Stomach (tissue), 9 donors: ENCODE results near the gene PAK5. TPM values are rescaled to one million over a fixed set of nuclear protein-coding genes. Genes with fewer than 3 reads are reported as not detected.
A peak's percentile ranks its signal among the peaks of the same experiment; 100 is the strongest.

Experiments used
- DNase-seq, 2 donors: peaks; one replicate each; pipeline versions ENCODE4 v3.0.0 to v3.0.0-alpha.2; 2013 to 2019
- H3K27ac ChIP-seq, 5 donors: fragments of 200-600 bp in 4 of 5; sonication (generic) in 4 of 5; one replicate each; pipeline ENCODE4 v1.5.1; 2013 to 2019; ENCODE audit warnings: mild to moderate bottlenecking in 1 of 5, moderate library complexity in 1 of 5
- H3K27me3 ChIP-seq, 3 donors: fragments of 200-600 bp; sonication (generic); one replicate each; pipeline ENCODE4 v1.5.1; 2017 to 2019; ENCODE audit warnings: mixed run types in 1 of 3
- H3K36me3 ChIP-seq, 4 donors: fragments of 200-600 bp; sonication (generic); 1 replicate in 3 of 4; 2 replicates in 1 of 4; pipeline ENCODE4 v1.5.1; 2016 to 2019
- H3K4me1 ChIP-seq, 4 donors: fragments of 200-600 bp; sonication (generic); one replicate each; pipeline ENCODE4 v1.5.1; 2016 to 2019
- H3K4me3 ChIP-seq, 4 donors: fragments of 200-600 bp; sonication (generic) in 3 of 4; one replicate each; pipeline ENCODE4 v1.5.1; 2016 to 2019; ENCODE audit warnings: mild to moderate bottlenecking in 1 of 4
- H3K9me3 ChIP-seq, 4 donors: fragments of 200-600 bp; sonication (generic); one replicate each; pipeline ENCODE4 v1.5.1; 2016 to 2019
- CTCF ChIP-seq, 7 experiments: fragments of 450-650 bp in 4 of 7; fragments of 200-600 bp in 3 of 7; sonication (generic) in 3 of 7; IDR thresholded peaks; one replicate each; pipeline ENCODE4 v1.5.1; 2016 to 2019; ENCODE audit warnings: antibody characterized with exemption in 7 of 7, control low read depth in 2 of 7, mild to moderate bottlenecking in 1 of 7
- EP300 ChIP-seq: sonication (generic); formaldehyde crosslinking; IDR thresholded peaks from one replicate; pipeline ENCODE4 v1.6.1; 2017; ENCODE audit warnings: antibody characterized with exemption
- POLR2A ChIP-seq, 4 donors: fragments of 450-650 bp; IDR thresholded peaks; one replicate each; pipeline ENCODE4 v1.6.1; 2016; ENCODE audit warnings: antibody characterized with exemption in 4 of 4, control low read depth in 2 of 4, mild to moderate bottlenecking in 1 of 4, moderate library complexity in 1 of 4
- POLR2AphosphoS5 ChIP-seq, 3 donors: sonication (generic); formaldehyde crosslinking; IDR thresholded peaks; one replicate each; pipeline ENCODE4 v1.6.1; 2016; ENCODE audit warnings: antibody characterized with exemption in 3 of 3
- WGBS, 5 donors: extraction: QIAGEN DNeasy Blood & Tissue Kit in 3 of 5; methylation state at CpG; one replicate each; pipeline versions ENCODE4 v1.1.5 to v1.1.7; 2013 to 2018; 5-methylcytosine and 5-hydroxymethylcytosine counted together
- intact Hi-C: fragments of 100-400 bp; cut with DNase I; formaldehyde crosslinking; loops from one replicate; pipeline ENCODE4 v1.15.1; 2023; ENCODE audit warnings: low total_unique reads
- polyA plus RNA-seq, 3 donors: library from polyadenylated mRNA; stranded (reverse); fragments of 200-250 nt; gene quantifications; one replicate each; pipeline ENCODE4 v1.2.3, GENCODE V29; 2013
- total RNA-seq, 5 donors: library from RNA; depleted of rRNA; stranded (reverse); fragments of >200 nt; gene quantifications; one replicate each; pipeline versions ENCODE4 v1.1.0 to v1.2.3, GENCODE V29; 2014 to 2016
- donor health status: healthy with polysubstance abuse.
- donor health status: Bipolar disorder and iron deficiency.
- donor health status: healthy.

The PAK5 gene
- total and polyA plus RNA-seq, 8 donors, result under 0.01 to 0.92 (median 0.35) TPM; not detected in 3

GRCh38 chr20:9710685-9711084 lies 128.2 kb downstream of the PAK5 start:
- no peak for DNase-seq
- intact Hi-C loops, result no loop called here
- H3K27me3 ChIP-seq, result no peaks in the 10 kb centered on the region
- no peaks in the 10 kb centered on the region for H3K9me3 ChIP-seq
- no peak overlapping the region for H3K27ac ChIP-seq
- H3K4me1 ChIP-seq, result no peaks in the 10 kb centered on the region
- 29 to 40% (median 34%) methylated on average over 3 of the region's 3 CpGs for WGBS, 5 donors
- no peak overlapping the region for H3K4me3 ChIP-seq
- TF ChIP-seq POLR2A (IDR thresholded peaks at IDR 0.05), result no peak
- no peak for TF ChIP-seq CTCF (IDR thresholded peaks at IDR 0.05)
- TF ChIP-seq POLR2AphosphoS5 (IDR thresholded peaks at IDR 0.05), result no peak
- no peak for TF ChIP-seq EP300
- H3K36me3 ChIP-seq, result no peaks in the 10 kb centered on the region

GRCh38 chr20:9705722-9706476 lies 133.0 kb downstream of the PAK5 start:
- H3K9me3 ChIP-seq, result no peaks in the 10 kb centered on the region
- no peak for DNase-seq
- H3K27me3 ChIP-seq, result no peaks in the 10 kb centered on the region
- no peak for TF ChIP-seq POLR2A (IDR thresholded peaks at IDR 0.05)
- TF ChIP-seq CTCF (IDR thresholded peaks at IDR 0.05), result no peak
- TF ChIP-seq EP300, result no peak
- WGBS, 5 donors, result 62 to 75% (median 71%) methylated on average over 4 of the region's 4 CpGs
- no peak overlapping the region for H3K27ac ChIP-seq
- H3K36me3 ChIP-seq, result no peaks in the 10 kb centered on the region
- H3K4me1 ChIP-seq, result no peaks in the 10 kb centered on the region
- intact Hi-C loops, result no loop called here
- no peak overlapping the region for H3K4me3 ChIP-seq

- Histone ChIP-seq H3K9me3 (no peaks in the 10 kb centered on the region), H3K27me3 (no peaks in the 10 kb centered on the region), H3K27ac (no peak overlapping the region), H3K4me1 (peaks cover 0 to 7% (median 0%) of the 10 kb centered on the region in 4 donors), H3K4me3 (no peak overlapping the region), H3K36me3 (no peaks in the 10 kb centered on the region)
- TF ChIP-seq POLR2AphosphoS5 (IDR thresholded peaks at IDR 0.05) (no peak), CTCF (IDR thresholded peaks at IDR 0.05) (no peak), POLR2A (IDR thresholded peaks at IDR 0.05) (no peak), EP300 (no peak)
- DNase-seq, result no peak
- intact Hi-C loops, result no loop called here
Measured at GRCh38 chr20:9699181-9699580, 139.7 kb downstream of the PAK5 start.

GRCh38 chr20:9689041-9689440 lies 149.8 kb downstream of the PAK5 start:
- DNase-seq, result peak in 1 of 2 donors; percentile 4
- no peaks in the 10 kb centered on the region for H3K4me1 ChIP-seq
- H3K27me3 ChIP-seq, result no peaks in the 10 kb centered on the region
- TF ChIP-seq EP300 (no peak), CTCF (IDR thresholded peaks at IDR 0.05) (no peak), POLR2AphosphoS5 (IDR thresholded peaks at IDR 0.05) (no peak), POLR2A (IDR thresholded peaks at IDR 0.05) (no peak)
- no peak overlapping the region for H3K27ac ChIP-seq
- WGBS, 5 donors, result 24 to 45% (median 29%) methylated on average over 5 of the region's 5 CpGs
- no peaks in the 10 kb centered on the region for H3K36me3 ChIP-seq
- no peaks in the 10 kb centered on the region for H3K9me3 ChIP-seq
- H3K4me3 ChIP-seq, result no peak overlapping the region
- intact Hi-C loops, result no loop called here
